A204.1 (cell line): ENCODE results near the gene NCOR1.
"Not testable (repeated sequence)": the region's sequence is repeated elsewhere in the genome, so short reads cannot be mapped to it uniquely, and the experiment has no call there.

Source experiments
- FAIRE-seq: peaks from 2 replicates; lab custom pipeline; 2012; peaks lifted over from hg19 to GRCh38; lab: Jason Lieb, UNC

Gene NCOR1

GRCh38 chr17:16214190-16215001, 938 bp downstream of the NCOR1 start:
- FAIRE-seq, result no peak

DNA sequence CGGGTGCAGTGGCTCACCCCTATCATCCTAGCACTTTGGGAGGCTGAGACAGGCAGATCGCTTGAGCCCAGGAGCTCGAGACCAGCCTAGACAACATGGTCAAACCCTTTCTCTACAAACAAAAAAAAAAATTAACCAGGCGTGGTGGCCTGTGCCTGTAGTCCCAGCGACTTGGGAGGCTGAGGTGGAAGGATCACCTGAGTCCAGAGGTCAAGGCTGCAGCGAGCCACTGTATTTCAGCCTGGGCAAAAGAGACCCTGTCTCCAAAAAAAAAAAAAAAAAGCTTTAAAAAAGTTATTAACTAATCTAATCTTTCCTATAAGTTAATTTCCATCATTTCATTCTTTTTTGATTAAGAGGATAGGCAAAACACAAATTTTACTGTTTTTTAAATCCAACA, 2.5 kb downstream of the NCOR1 start:
- no peak for FAIRE-seq

DNA sequence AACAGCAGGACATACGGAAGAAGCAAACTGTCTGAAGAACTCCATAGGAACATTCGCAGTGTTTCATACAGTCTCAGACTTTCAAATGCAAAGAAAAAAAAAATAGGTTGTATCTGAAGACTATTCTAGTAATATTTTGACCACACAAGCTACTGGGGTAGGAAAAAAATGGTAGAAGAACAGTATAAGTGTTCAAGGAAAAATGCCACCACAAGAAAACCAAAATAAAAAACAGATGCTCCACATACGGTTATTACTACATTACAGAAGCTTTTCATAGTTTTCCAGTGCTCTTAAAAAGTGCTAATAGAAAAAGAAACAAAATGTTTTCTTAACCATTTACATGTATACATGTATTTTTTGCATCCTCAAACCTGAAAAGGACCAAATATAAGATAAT, 3.7 kb downstream of the NCOR1 start:
- FAIRE-seq, result no peak

- FAIRE-seq, result not testable (repeated sequence)
Observed at GRCh38 chr17:16204763-16205162, 10.6 kb downstream of the NCOR1 start.

GRCh38 chr17:16202554-16203500, 12.5 kb downstream of the NCOR1 start:
- FAIRE-seq, result not testable (repeated sequence)

DNA sequence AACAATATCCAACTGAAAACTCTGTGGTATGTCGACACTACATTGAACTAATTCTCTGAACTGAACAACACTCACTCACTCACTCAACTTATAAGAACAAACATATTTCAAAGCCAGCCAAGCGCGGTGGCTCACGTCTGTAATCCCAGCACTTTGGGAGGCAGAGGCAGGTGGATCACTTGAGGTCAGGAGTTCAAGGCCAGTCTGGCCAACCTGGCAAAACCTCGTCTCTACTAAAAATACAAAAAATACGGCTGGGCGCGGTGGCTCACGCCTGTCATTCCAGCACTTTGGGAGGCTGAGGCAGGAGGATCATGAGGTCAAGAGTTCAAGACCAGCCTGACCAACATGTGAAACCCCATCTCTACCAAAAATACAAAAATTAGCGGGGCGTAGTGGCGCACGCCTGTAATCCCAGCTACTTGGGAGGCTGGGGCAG, 13.6 kb downstream of the NCOR1 start:
- not testable (repeated sequence) for FAIRE-seq

GRCh38 chr17:16199093-16199492, 16.2 kb downstream of the NCOR1 start:
- no peak for FAIRE-seq

- FAIRE-seq, result no peak
Observed at GRCh38 chr17:16197276-16197675, 18.1 kb downstream of the NCOR1 start.

GRCh38 chr17:16194307-16194835, 21.0 kb downstream of the NCOR1 start:
- FAIRE-seq, result peak; percentile 95

DNA sequence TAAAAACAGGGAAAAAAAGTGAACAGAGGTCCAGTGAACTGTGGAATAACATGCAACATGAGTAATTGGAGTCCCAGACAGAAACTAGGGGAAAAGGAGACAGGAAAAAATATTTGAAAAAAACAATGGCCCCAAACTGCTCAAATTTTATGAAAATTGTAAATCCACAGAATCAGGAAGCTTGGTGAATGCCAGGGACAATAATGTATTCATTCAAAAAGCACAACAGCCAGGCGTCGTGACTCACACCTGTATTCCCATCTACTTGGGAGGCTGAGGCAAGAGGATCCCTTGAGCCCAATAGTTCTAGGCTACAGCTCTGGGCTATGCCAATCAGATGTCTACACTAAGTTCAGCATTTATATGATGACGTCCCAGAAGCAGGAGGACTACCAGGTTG, 23.7 kb downstream of the NCOR1 start:
- FAIRE-seq, result no peak

GRCh38 chr17:16190703-16191360, 24.5 kb downstream of the NCOR1 start:
- no peak for FAIRE-seq

DNA sequence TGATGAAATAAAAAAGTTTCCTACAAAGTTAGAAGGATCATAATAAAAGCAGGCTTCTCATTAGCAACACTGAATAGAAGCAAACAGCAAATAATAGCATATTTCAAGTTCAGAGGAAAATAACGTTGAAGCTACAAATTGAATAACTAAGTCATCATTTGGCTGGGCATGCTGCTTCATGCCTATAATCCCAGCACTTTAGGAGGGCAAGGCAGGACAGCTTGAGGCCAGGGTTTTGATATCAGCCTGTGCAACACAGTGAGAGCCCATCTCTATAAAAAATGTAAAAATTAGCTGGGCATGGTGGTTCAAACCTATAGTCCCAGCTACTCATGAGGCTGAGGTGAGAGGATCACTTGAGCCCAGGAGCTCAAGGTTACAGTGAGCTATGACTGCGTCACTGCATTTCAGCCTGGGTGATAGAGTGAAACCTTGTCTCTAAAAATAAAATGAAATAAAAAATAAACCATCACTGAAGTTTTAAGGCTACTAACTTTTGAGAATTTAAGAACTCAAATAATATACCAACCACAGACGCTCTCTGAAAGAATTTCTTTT, 25.5 kb downstream of the NCOR1 start:
- no peak for FAIRE-seq

GRCh38 chr17:16187642-16188041, 27.7 kb downstream of the NCOR1 start:
- FAIRE-seq, result no peak

- no peak for FAIRE-seq
Observed at GRCh38 chr17:16181581-16181980, 33.8 kb downstream of the NCOR1 start.

DNA sequence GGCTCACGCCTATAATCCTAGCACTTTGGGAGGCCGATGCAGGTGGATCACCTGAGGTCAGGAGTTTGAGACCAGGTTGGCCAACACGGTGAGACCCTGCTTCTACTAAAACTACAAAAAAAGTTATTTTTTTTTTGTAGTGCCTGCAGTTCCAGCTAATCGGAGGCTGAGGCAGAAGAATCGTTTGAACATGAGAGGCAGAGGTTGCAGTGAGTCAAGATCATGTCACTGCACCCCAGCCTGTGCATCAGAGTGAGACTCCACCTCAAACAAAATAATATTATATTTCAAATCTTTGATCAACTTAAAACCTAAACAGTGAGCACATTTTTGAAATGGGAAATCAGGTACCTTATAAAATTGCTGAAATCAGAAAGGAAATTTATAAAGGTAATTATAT, 36.5 kb downstream of the NCOR1 start:
- no peak for FAIRE-seq

DNA sequence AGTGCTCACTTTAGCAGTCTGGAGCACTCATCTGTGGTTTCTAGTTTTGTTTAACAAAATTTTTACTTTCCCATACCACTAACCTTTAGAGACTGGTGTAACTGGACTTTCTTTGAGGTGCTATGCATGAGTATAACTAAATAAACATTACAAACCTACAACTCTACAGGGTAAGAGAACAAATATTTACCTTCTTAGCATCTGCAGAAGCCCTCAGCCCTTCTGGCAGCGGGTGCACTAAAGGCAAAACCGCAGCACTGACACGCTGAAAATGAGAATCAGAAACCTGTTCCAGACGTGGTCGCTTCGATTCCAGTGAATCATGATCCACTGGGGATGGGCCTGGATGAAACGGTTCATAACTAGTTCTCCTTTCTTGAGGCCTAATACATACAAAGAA, 43.7 kb downstream of the NCOR1 start:
- FAIRE-seq, result no peak

GRCh38 chr17:16166766-16167165, 48.6 kb downstream of the NCOR1 start:
- peak; percentile 30 for FAIRE-seq

DNA sequence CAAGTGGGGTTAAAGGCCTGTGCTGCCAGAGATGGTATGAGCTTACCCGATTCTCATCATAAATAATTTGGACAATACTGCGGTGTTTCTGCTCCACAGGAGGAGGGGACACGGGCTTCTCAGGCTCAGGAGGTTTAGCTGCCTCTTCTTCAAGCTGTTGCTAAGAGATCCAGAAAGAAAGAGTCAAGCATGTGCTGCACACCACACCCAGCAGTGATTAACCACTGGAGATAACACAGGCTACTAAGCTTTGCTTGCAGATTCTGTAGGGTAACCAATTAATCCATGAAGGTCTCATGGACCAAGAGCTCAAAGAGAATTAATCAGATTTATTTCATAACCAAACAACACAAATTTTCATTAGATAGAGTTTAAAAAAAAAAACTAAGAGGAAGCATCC, 56.6 kb downstream of the NCOR1 start:
- no peak for FAIRE-seq

GRCh38 chr17:16155536-16155935, 59.8 kb downstream of the NCOR1 start:
- no peak for FAIRE-seq

DNA sequence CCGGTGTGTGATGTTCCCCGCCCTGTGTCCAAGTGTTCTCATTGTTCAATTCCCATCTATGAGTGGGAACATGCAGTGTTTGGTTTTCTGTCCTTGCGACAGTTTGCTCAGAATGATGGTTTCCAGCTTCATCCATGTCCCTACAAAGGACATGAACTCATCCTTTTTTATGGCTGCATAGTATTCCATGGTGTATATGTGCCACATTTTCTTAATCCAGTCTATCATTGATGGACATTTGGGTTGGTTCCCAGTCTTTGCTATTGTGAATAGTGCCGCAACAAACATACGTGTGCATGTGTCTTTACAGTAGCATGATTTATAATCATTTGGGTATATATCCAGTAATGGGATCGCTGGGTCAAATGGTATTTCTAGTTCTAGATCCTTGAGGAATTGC, 63.0 kb downstream of the NCOR1 start:
- FAIRE-seq, result not testable (repeated sequence)

- FAIRE-seq, result no peak
Observed at GRCh38 chr17:16150251-16150856, 65.0 kb downstream of the NCOR1 start.

GRCh38 chr17:16148596-16148995, 66.7 kb downstream of the NCOR1 start:
- FAIRE-seq, result no peak
